ENCODE measurements around the gene RHOV.

- no peak for TF ChIP-seq RAD21 (conservative IDR thresholded peaks at IDR 0.05)
- TF ChIP-seq CTCF (IDR thresholded peaks at IDR 0.05; ENCODE audit: poor library complexity, severe bottlenecking) = no peak
- no peak for TF ChIP-seq EZH2 (IDR thresholded peaks at IDR 0.05; ENCODE audit: borderline replicate concordance, insufficient read depth, low read length, poor library complexity, severe bottlenecking)
- no peak for TF ChIP-seq EP300 (conservative IDR thresholded peaks at IDR 0.05; ENCODE audit: poor library complexity, severe bottlenecking)
Measured at GRCh38 chr15:40872791-40873693, 992 bp downstream of the RHOV start.
